ENCODE measurements around the gene UBXN10. TPM values are rescaled to one million over a fixed set of nuclear protein-coding genes. Genes with fewer than 3 reads are reported as not detected.

Gene UBXN10
- total RNA-seq, 1 experiment from 2014 or later: not detected

DNA sequence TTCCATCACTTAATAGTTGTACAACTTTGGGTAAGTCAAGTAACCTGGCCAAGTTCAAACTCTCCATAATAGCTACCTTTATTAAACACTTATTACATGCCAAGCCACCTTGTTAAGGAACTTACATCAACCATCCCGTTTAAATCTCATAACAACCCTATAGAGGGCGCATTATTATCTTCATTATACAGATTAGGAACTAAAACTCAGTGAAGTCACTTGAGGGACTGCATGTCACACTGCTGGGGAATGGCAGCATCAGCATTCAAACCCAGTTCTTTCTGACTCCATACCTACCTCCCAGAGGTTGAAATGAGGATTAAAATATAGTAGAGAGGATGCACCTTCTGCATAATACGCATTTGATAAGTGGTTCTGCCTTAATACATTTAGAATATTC is 47.5 kb downstream of the UBXN10 start:
- no peaks in the 10 kb centered on the region for H3K9me3 ChIP-seq
- DNase-seq: no peak

DNA sequence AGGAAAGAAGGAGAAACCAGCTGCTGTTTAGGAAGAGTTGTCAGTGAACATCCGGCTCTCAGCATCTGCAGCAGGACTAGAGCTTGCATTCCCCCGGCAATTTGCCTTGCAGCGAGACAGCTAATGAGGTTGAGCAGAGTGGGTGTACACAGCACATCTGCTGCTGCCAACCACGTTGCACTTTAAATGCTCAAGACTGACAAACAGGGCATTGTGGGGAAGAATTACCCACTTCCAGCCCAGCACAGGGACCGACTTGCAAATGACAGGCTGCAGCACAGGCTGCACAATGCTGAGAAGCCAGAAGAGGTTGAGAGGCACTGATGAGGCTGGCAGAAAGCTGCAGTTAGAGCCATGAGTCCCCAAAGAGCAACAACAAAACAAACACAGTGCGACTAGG is 48.0 kb downstream of the UBXN10 start:
- DNase-seq: no peak

More for the DNA sequence above, 47.5 kb downstream of the UBXN10 start:
- no peaks in the 10 kb centered on the region for H3K36me3 ChIP-seq
- no peak overlapping the region for H3K4me3 ChIP-seq
- H3K27me3 ChIP-seq: no peaks in the 10 kb centered on the region; the same call in 1 of the 2 replicates

DNA sequence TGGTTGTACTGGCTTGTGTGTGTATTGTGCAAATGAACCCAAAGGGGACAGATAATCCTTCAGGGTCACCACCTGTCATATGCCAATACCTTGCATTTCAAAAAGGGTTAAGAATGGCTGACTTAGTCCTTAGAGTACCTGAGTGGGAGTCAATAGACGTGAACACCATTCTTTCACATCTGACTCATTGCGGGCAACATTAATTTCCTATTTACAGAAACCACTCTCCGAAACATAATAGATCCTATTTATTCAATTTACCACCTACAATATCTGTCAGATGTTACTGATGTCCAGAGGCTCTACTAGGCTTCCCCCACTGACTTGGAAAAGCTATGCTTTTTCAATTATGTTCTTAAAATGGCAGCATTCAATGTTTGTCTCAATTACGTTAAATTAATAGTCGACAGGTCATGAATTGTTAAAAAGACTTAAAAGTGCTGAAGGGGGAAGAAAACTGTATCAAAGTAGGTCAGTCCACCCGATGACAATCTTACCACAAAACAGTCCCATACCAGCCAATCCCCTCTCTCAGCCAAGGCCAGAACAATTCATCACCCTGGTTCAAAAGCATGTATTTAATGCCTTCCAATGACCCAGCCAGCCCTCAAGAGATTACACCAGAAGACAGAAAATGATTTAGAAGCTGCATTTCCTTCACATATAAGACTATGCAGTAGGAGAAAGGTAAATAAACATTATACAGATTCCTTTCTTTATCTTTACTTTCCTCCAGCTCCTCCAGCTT is 49.1 kb downstream of the UBXN10 start:
- no peaks in the 10 kb centered on the region for H3K9me3 ChIP-seq
- no peak for DNase-seq
- H3K4me3 ChIP-seq: no peak overlapping the region
- H3K36me3 ChIP-seq: no peaks in the 10 kb centered on the region
- no peaks in the 10 kb centered on the region; the same call in 1 of the 2 replicates for H3K27me3 ChIP-seq

More for the DNA sequence above, 48.0 kb downstream of the UBXN10 start:
- no peaks in the 10 kb centered on the region for H3K36me3 ChIP-seq
- no peak overlapping the region for H3K4me3 ChIP-seq
- H3K27me3 ChIP-seq: no peaks in the 10 kb centered on the region; the same call in 1 of the 2 replicates
- no peaks in the 10 kb centered on the region for H3K9me3 ChIP-seq

DNA sequence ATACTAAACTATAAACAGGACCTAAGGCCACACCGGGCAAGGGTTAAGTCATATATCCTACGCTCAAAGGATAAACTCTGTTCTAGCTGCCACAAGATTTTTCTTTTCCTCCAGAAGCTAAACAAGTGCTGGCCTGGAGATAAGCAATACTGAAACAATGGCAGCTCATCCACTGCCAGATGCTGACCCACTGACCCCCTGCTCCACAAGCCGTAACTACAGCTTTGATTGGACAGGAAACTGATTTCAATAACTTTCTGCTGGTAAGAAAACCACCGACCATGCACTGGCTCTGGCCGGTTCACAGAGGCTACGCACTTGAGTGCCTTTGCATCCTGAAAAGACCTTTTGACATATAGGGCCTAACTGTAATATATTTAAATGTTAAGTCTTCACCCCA is 51.8 kb downstream of the UBXN10 start:
- Histone ChIP-seq H3K27me3 (peaks cover 8% of the 10 kb centered on the region), H3K4me3 (no peak overlapping the region), H3K36me3 (no peaks in the 10 kb centered on the region), H3K9me3 (no peaks in the 10 kb centered on the region)
- no peak for DNase-seq

DNA sequence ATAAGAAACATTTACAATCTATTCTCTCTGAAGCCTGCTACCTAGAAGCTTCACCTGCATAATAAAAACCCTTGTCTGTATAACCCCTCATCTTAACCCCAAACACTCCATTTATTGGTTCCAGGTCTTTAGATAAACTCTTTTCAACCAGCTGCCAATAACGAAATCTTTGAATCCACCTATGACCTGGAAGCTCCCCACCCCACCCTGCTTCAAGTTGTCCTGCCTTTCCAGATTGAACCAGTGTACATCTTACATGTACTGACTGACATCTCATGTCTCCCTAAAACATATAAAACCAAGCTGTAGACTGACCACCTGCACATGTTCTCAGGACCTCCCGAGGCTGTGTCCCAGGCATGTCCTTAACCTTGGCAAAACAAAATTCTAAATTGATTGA is 54.1 kb downstream of the UBXN10 start:
- H3K4me3 ChIP-seq: no peak overlapping the region
- H3K9me3 ChIP-seq: no peaks in the 10 kb centered on the region
- no peak for DNase-seq
- H3K36me3 ChIP-seq: no peaks in the 10 kb centered on the region
- H3K27me3 ChIP-seq: peaks cover 8% of the 10 kb centered on the region

DNA sequence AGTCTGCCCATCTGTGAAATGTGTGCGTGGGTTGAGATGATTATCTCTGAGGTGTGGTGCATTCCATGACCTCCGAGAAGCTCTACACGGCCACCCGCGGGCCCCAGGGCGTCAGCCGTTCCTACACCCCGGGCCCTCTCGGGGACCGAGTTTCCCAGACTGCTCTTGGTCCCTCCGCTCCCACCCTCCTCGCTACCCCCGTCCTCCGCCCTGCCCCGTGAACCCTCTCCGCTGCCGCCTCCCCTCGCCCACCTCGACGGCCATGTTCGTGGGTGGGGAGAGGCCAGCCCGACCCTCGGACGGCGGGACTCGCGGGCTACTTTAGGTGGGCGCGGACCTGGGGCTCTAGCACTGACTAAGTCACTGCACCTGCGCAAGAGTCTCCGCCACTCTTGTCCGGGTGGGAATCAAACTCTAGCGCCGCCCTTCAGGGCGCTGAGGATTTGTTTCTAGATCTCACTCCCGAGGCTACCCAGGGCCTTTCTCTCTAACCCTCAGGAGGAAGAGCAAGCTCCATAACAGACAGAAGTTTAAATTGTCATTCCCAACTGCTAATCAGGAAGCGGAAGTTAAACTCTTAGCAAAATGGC is 57.1 kb downstream of the UBXN10 start:
- Histone ChIP-seq H3K4me3 (no peak overlapping the region), H3K27me3 (peaks cover 8% of the 10 kb centered on the region), H3K9me3 (no peaks in the 10 kb centered on the region), H3K36me3 (no peaks in the 10 kb centered on the region)
- no peak for DNase-seq

Other genes starting within 250 kb of the UBXN10 start
- not detected in 2 replicates for gene PLA2G2A, start 206.5 kb upstream of the UBXN10 start, total RNA-seq (2014; rRNA removed; shearing (Covaris generic); ENCODE audit: low replicate concordance)
- gene PLA2G5, start 115.9 kb upstream of the UBXN10 start, total RNA-seq (2014; rRNA removed; shearing (Covaris generic); ENCODE audit: low replicate concordance): 2.4 TPM in 1 of 2 replicates, not detected in the other
- not detected in 2 replicates for gene PLA2G2D, start 66.6 kb upstream of the UBXN10 start, total RNA-seq (2014; rRNA removed; shearing (Covaris generic); ENCODE audit: low replicate concordance)
- not detected in 2 replicates for gene PLA2G2F, start 46.8 kb upstream of the UBXN10 start, total RNA-seq (2014; rRNA removed; shearing (Covaris generic); ENCODE audit: low replicate concordance)
- gene PLA2G2C, start 422 bp downstream of the UBXN10 start, total RNA-seq (2014; rRNA removed; shearing (Covaris generic); ENCODE audit: low replicate concordance): not detected in 2 replicates
- not detected in 2 replicates for gene VWA5B1, start 104.8 kb downstream of the UBXN10 start, total RNA-seq (2014; rRNA removed; shearing (Covaris generic); ENCODE audit: low replicate concordance)

Data from MG63 (cell line).